Effector CD4-positive, alpha-beta T cell (primary cell): ENCODE measurements around the gene GBP5.
"Not testable (repeated sequence)": the region's sequence is repeated elsewhere in the genome, so short reads cannot be mapped to it uniquely, and the experiment has no call there.

Experiments used
- DNase-seq: peaks from one replicate; pipeline ENCODE4 v3.0.0-alpha.2; 2020

Gene GBP5

GRCh38 chr1:89284078-89284763, 11.6 kb upstream of the GBP5 start:
- not testable (repeated sequence) for DNase-seq

- DNase-seq = no peak
These were observed 8.1 kb upstream of the GBP5 start for GRCh38 chr1:89280766-89281165.

GRCh38 chr1:89279011-89279466, 6.4 kb upstream of the GBP5 start:
- no peak for DNase-seq

GRCh38 chr1:89277725-89278124, 5.1 kb upstream of the GBP5 start:
- no peak for DNase-seq

GRCh38 chr1:89276690-89277089, 4.0 kb upstream of the GBP5 start:
- no peak for DNase-seq

GRCh38 chr1:89274411-89274857, 1.8 kb upstream of the GBP5 start:
- DNase-seq = no peak

GRCh38 chr1:89273324-89273778, 691 bp upstream of the GBP5 start:
- DNase-seq = no peak

- DNase-seq = no peak
These were observed 1.2 kb downstream of the GBP5 start for GRCh38 chr1:89271341-89272015.

GRCh38 chr1:89270423-89270822, 2.2 kb downstream of the GBP5 start:
- DNase-seq = no peak

- no peak for DNase-seq
These were observed 3.4 kb downstream of the GBP5 start for GRCh38 chr1:89269277-89269676.

GRCh38 chr1:89262643-89263042, 10.0 kb downstream of the GBP5 start:
- DNase-seq = no peak

GRCh38 chr1:89261926-89262515, 10.6 kb downstream of the GBP5 start:
- no peak for DNase-seq

GRCh38 chr1:89260566-89261255, 11.9 kb downstream of the GBP5 start:
- DNase-seq = no peak

- DNase-seq = no peak
These were observed 12.6 kb downstream of the GBP5 start for GRCh38 chr1:89260042-89260441.

- DNase-seq = no peak
These were observed 13.2 kb downstream of the GBP5 start for GRCh38 chr1:89259283-89259971.

GRCh38 chr1:89257041-89257440, 15.6 kb downstream of the GBP5 start:
- DNase-seq = no peak

- not testable (repeated sequence) for DNase-seq
These were observed 17.1 kb downstream of the GBP5 start for GRCh38 chr1:89255581-89255980.

- no peak for DNase-seq
These were observed 17.9 kb downstream of the GBP5 start for GRCh38 chr1:89254658-89255287.

- no peak for DNase-seq
These were observed 29.6 kb downstream of the GBP5 start for GRCh38 chr1:89243046-89243445.
